ENCODE measurements around the gene ARID4A. TPM values are rescaled to one million over a fixed set of nuclear protein-coding genes. Genes with fewer than 3 reads are reported as not detected.

The ARID4A gene
- total and polyA plus RNA-seq, 2 of the 13 experiments (the other 11 are each of a cell fraction or from before 2014, with no cell fraction given): 7.2 to 9.7 TPM

- TF ChIP-seq, protein P1, sequence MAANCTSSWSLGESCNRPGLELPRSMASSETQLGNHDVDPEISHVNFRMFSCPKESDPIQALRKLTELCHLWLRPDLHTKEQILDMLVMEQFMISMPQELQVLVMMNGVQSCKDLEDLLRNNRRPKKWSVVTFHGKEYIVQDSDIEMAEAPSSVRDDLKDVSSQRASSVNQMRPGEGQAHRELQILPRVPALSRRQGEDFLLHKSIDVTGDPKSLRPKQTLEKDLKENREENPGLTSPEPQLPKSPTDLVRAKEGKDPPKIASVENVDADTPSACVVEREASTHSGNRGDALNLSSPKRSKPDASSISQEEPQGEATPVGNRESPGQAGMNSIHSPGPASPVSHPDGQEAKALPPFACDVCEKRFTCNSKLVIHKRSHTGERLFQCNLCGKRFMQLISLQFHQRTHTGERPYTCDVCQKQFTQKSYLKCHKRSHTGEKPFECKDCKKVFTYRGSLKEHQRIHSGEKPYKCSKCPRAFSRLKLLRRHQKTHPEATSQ (CRISPR knock-in tag; IDR thresholded peaks at IDR 0.05; ENCODE audit: borderline replicate concordance): no peak
- TF ChIP-seq ARNTL (CRISPR knock-in tag; IDR thresholded peaks at IDR 0.05) (no peak), TOE1 (CRISPR knock-in tag; IDR thresholded peaks at IDR 0.05) (no peak), ZNF17 (CRISPR knock-in tag; IDR thresholded peaks at IDR 0.05) (no peak), NR2F6 (IDR thresholded peaks at IDR 0.05) (peak; percentile 60), NR2F6 (CRISPR knock-in tag; IDR thresholded peaks at IDR 0.05) (peak; percentile 71), NR2C2 (CRISPR knock-in tag; IDR thresholded peaks at IDR 0.05; ENCODE audit: borderline replicate concordance) (peak; percentile 23; the same call in 1 of the 2 replicates), ZNF281 (CRISPR knock-in tag; IDR thresholded peaks at IDR 0.05; ENCODE audit: borderline replicate concordance) (peak; percentile 60; the same call in 1 of the 2 replicates), ZNF432 (CRISPR knock-in tag; IDR thresholded peaks at IDR 0.05; ENCODE audit: borderline replicate concordance) (no peak), DNMT3B (CRISPR knock-in tag; conservative IDR thresholded peaks at IDR 0.05) (no peak), REPIN1 (CRISPR knock-in tag; IDR thresholded peaks at IDR 0.05; ENCODE audit: borderline replicate concordance, low read depth) (0 out of 2 replicates have a peak, but pooled peaks have one; percentile 32), BCL6 (CRISPR knock-in tag; IDR thresholded peaks at IDR 0.05) (peak; percentile 53; the same call in 1 of the 2 replicates), JUN (CRISPR knock-in tag; IDR thresholded peaks at IDR 0.05) (no peak), MXI1 (IDR thresholded peaks at IDR 0.05; ENCODE audit: borderline replicate concordance, low read depth, low read length) (peak; percentile 55; the same call in 1 of the 3 replicates), ASH2L (IDR thresholded peaks at IDR 0.05; ENCODE audit: insufficient read length, low read depth, low read length) (peak; percentile 70), DNMT1 (CRISPR knock-in tag; IDR thresholded peaks at IDR 0.05) (no peak), ZNF747 (CRISPR knock-in tag; IDR thresholded peaks at IDR 0.05; ENCODE audit: borderline replicate concordance) (no peak), GATAD1 (CRISPR knock-in tag; IDR thresholded peaks at IDR 0.05) (peak; percentile 70)
- TF ChIP-seq, protein P2, sequence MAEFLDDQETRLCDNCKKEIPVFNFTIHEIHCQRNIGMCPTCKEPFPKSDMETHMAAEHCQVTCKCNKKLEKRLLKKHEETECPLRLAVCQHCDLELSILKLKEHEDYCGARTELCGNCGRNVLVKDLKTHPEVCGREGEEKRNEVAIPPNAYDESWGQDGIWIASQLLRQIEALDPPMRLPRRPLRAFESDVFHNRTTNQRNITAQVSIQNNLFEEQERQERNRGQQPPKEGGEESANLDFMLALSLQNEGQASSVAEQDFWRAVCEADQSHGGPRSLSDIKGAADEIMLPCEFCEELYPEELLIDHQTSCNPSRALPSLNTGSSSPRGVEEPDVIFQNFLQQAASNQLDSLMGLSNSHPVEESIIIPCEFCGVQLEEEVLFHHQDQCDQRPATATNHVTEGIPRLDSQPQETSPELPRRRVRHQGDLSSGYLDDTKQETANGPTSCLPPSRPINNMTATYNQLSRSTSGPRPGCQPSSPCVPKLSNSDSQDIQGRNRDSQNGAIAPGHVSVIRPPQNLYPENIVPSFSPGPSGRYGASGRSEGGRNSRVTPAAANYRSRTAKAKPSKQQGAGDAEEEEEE (CRISPR knock-in tag; IDR thresholded peaks at IDR 0.05; ENCODE audit: borderline replicate concordance): no peak
- TF ChIP-seq, protein P3, sequence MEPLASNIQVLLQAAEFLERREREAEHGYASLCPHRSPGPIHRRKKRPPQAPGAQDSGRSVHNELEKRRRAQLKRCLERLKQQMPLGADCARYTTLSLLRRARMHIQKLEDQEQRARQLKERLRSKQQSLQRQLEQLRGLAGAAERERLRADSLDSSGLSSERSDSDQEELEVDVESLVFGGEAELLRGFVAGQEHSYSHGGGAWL (CRISPR knock-in tag; IDR thresholded peaks at IDR 0.05): no peak
- TF ChIP-seq, protein P4, sequence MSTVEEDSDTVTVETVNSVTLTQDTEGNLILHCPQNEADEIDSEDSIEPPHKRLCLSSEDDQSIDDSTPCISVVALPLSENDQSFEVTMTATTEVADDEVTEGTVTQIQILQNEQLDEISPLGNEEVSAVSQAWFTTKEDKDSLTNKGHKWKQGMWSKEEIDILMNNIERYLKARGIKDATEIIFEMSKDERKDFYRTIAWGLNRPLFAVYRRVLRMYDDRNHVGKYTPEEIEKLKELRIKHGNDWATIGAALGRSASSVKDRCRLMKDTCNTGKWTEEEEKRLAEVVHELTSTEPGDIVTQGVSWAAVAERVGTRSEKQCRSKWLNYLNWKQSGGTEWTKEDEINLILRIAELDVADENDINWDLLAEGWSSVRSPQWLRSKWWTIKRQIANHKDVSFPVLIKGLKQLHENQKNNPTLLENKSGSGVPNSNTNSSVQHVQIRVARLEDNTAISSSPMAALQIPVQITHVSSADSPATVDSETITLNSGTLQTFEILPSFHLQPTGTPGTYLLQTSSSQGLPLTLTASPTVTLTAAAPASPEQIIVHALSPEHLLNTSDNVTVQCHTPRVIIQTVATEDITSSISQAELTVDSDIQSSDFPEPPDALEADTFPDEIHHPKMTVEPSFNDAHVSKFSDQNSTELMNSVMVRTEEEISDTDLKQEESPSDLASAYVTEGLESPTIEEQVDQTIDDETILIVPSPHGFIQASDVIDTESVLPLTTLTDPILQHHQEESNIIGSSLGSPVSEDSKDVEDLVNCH (CRISPR knock-in tag; IDR thresholded peaks at IDR 0.05): no peak
Measured at GRCh38 chr14:58272588-58273372, 25.6 kb upstream of the ARID4A start (continued).

Measured in HepG2 (cell line).